MM.1S (cell line): ENCODE results near the gene GFOD1.

ENCODE experiments used
- DNase-seq: peaks from one replicate; pipeline ENCODE4 v3.0.0-alpha.2; 2015
- H2AFZ ChIP-seq: fragments of 300-600 bp; sonication (generic); 2 replicates; pipeline ENCODE4 v1.6.0; 2016; ENCODE audit warnings: antibody characterized with exemption, low read length
- H3F3A ChIP-seq: fragments of 300-600 bp; sonication (generic); 2 replicates; pipeline ENCODE4 v1.6.1; 2016; ENCODE audit warnings: mild to moderate bottlenecking, antibody characterized with exemption, low read length, moderate library complexity, mixed read lengths; ENCODE audit not compliant: insufficient read depth
- H3K27ac ChIP-seq: fragments of 300-600 bp; sonication (generic); 2 replicates; pipeline ENCODE4 v1.5.1; 2016; ENCODE audit warnings: mild to moderate bottlenecking, low read length
- H3K27me3 ChIP-seq: fragments of 300-600 bp; sonication (generic); replicated peaks from 2 replicates; pipeline ENCODE4 v1.6.0; 2016; ENCODE audit warnings: low read length; ENCODE audit not compliant: insufficient read depth
- H3K36me3 ChIP-seq: fragments of 300-600 bp; sonication (generic); replicated peaks from 2 replicates; pipeline ENCODE4 v1.6.1; 2016; ENCODE audit warnings: mild to moderate bottlenecking, low read length, mixed read lengths; ENCODE audit not compliant: insufficient read depth
- H3K4me1 ChIP-seq: fragments of 300-600 bp; sonication (generic); 2 replicates; pipeline ENCODE4 v1.6.1; 2016; ENCODE audit warnings: low read length, mixed read lengths
- H3K4me2 ChIP-seq: fragments of 300-600 bp; sonication (generic); 2 replicates; pipeline ENCODE4 v1.6.0; 2016; ENCODE audit warnings: low read depth, low read length
- H3K4me3 ChIP-seq: fragments of 300-600 bp; sonication (generic); 2 replicates; pipeline ENCODE4 v1.5.1; 2016; ENCODE audit warnings: low read length, mixed read lengths
- H3K79me2 ChIP-seq: fragments of 300-600 bp; sonication (generic); 2 replicates; pipeline ENCODE4 v1.6.1; 2016; ENCODE audit warnings: mixed run types, low read length, mixed read lengths
- H3K9ac ChIP-seq: fragments of 300-600 bp; sonication (generic); 2 replicates; pipeline ENCODE4 v1.6.1; 2016; ENCODE audit warnings: low read length, mixed read lengths
- H3K9me2 ChIP-seq: fragments of 300-600 bp; sonication (generic); replicated peaks from 2 replicates; pipeline ENCODE4 v1.6.1; 2016; ENCODE audit warnings: mild to moderate bottlenecking, low read length, mixed read lengths; ENCODE audit not compliant: insufficient read depth
- H3K9me3 ChIP-seq: fragments of 300-600 bp; sonication (generic); replicated peaks from 2 replicates; pipeline ENCODE4 v1.6.1; 2016; ENCODE audit warnings: mild to moderate bottlenecking, low read length, mixed read lengths; ENCODE audit not compliant: insufficient read depth
- H4K20me1 ChIP-seq: fragments of 300-600 bp; sonication (generic); 2 replicates; pipeline ENCODE4 v1.6.1; 2016; ENCODE audit warnings: mild to moderate bottlenecking, low read length, moderate library complexity, mixed read lengths; ENCODE audit not compliant: insufficient read depth
- CTCF ChIP-seq: fragments of 300-600 bp; sonication (generic); IDR thresholded peaks from 2 replicates; pipeline ENCODE4 v1.5.1; 2016; ENCODE audit warnings: antibody characterized with exemption, low read length, mixed read lengths
- EZH2 ChIP-seq: fragments of 300-600 bp; sonication (generic); optimal IDR thresholded peaks from 2 replicates; pipeline ENCODE3; 2017; ENCODE audit warnings: low read depth, mild to moderate bottlenecking, antibody characterized with exemption, low read length, mixed read lengths
- EZH2phosphoT487 ChIP-seq: fragments of 300-600 bp; sonication (generic); IDR thresholded peaks from 2 replicates; pipeline ENCODE4 v1.6.1; 2018; ENCODE audit warnings: antibody characterized with exemption, low read length

GFOD1 gene

GRCh38 chr6:13469693-13470092 is 17.7 kb downstream of the GFOD1 start:
- H4K20me1 ChIP-seq = no peaks in the 10 kb centered on the region
- no peak for TF ChIP-seq CTCF
- no peak for TF ChIP-seq EZH2
- no peak for TF ChIP-seq EZH2phosphoT487
- no peaks in the 10 kb centered on the region for H3K27me3 ChIP-seq
- DNase-seq = no peak
- H3K79me2 ChIP-seq = no peaks in the 10 kb centered on the region
- H3K9ac ChIP-seq = no peak overlapping the region
- H3K4me3 ChIP-seq = no peak overlapping the region
- H3K36me3 ChIP-seq = no peaks in the 10 kb centered on the region
- no peak overlapping the region for H2AFZ ChIP-seq
- H3K4me2 ChIP-seq = no peak overlapping the region
- no peaks in the 10 kb centered on the region for H3F3A ChIP-seq
- H3K9me2 ChIP-seq = no peaks in the 10 kb centered on the region
- H3K27ac ChIP-seq = no peak overlapping the region
- H3K4me1 ChIP-seq = no peaks in the 10 kb centered on the region
- H3K9me3 ChIP-seq = no peaks in the 10 kb centered on the region

GRCh38 chr6:13468839-13469238 is 18.6 kb downstream of the GFOD1 start:
- H3K4me3 ChIP-seq = no peak overlapping the region
- no peak overlapping the region for H3K4me2 ChIP-seq
- no peaks in the 10 kb centered on the region for H3K79me2 ChIP-seq
- no peaks in the 10 kb centered on the region for H3K36me3 ChIP-seq
- TF ChIP-seq EZH2 (no peak), EZH2phosphoT487 (no peak)
- no peaks in the 10 kb centered on the region for H3K27me3 ChIP-seq
- H3K9ac ChIP-seq = no peak overlapping the region
- H3K27ac ChIP-seq = no peak overlapping the region
- H3K9me2 ChIP-seq = no peaks in the 10 kb centered on the region
- DNase-seq = no peak
- no peaks in the 10 kb centered on the region for H4K20me1 ChIP-seq
- no peaks in the 10 kb centered on the region for H3K4me1 ChIP-seq
- H3K9me3 ChIP-seq = no peaks in the 10 kb centered on the region
- no peaks in the 10 kb centered on the region for H3F3A ChIP-seq
- H2AFZ ChIP-seq = no peak overlapping the region

GRCh38 chr6:13467216-13467600 is 20.2 kb downstream of the GFOD1 start:
- Histone ChIP-seq H2AFZ (no peak overlapping the region), H3K9me3 (no peaks in the 10 kb centered on the region), H3K9ac (no peak overlapping the region), H3K4me3 (no peak overlapping the region), H4K20me1 (no peaks in the 10 kb centered on the region), H3K4me1 (no peaks in the 10 kb centered on the region), H3K4me2 (no peak overlapping the region), H3K27me3 (no peaks in the 10 kb centered on the region), H3F3A (no peaks in the 10 kb centered on the region), H3K79me2 (no peaks in the 10 kb centered on the region), H3K36me3 (no peaks in the 10 kb centered on the region), H3K27ac (no peak overlapping the region), H3K9me2 (no peaks in the 10 kb centered on the region)
- TF ChIP-seq CTCF = no peak
- no peak for TF ChIP-seq EZH2
- no peak for TF ChIP-seq EZH2phosphoT487
- no peak for DNase-seq

GRCh38 chr6:13466304-13467215 is 20.8 kb downstream of the GFOD1 start:
- Histone ChIP-seq H3K4me3 (no peak overlapping the region), H3F3A (no peaks in the 10 kb centered on the region), H3K9ac (no peak overlapping the region), H3K4me2 (no peak overlapping the region), H4K20me1 (no peaks in the 10 kb centered on the region), H3K9me3 (no peaks in the 10 kb centered on the region), H3K79me2 (no peaks in the 10 kb centered on the region), H3K36me3 (no peaks in the 10 kb centered on the region), H3K27ac (no peak overlapping the region), H2AFZ (no peak overlapping the region), H3K27me3 (no peaks in the 10 kb centered on the region), H3K9me2 (no peaks in the 10 kb centered on the region), H3K4me1 (no peaks in the 10 kb centered on the region)
- no peak for TF ChIP-seq EZH2phosphoT487
- TF ChIP-seq EZH2 = no peak
- no peak for TF ChIP-seq CTCF
- no peak for DNase-seq
